ENCODE measurements around the gene NUP107.

GRCh38 chr12:68760806-68761441, 74.1 kb downstream of the NUP107 start:
- TF ChIP-seq, protein P1, sequence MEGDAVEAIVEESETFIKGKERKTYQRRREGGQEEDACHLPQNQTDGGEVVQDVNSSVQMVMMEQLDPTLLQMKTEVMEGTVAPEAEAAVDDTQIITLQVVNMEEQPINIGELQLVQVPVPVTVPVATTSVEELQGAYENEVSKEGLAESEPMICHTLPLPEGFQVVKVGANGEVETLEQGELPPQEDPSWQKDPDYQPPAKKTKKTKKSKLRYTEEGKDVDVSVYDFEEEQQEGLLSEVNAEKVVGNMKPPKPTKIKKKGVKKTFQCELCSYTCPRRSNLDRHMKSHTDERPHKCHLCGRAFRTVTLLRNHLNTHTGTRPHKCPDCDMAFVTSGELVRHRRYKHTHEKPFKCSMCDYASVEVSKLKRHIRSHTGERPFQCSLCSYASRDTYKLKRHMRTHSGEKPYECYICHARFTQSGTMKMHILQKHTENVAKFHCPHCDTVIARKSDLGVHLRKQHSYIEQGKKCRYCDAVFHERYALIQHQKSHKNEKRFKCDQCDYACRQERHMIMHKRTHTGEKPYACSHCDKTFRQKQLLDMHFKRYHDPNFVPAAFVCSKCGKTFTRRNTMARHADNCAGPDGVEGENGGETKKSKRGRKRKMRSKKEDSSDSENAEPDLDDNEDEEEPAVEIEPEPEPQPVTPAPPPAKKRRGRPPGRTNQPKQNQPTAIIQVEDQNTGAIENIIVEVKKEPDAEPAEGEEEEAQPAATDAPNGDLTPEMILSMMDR (IDR thresholded peaks at IDR 0.05; ENCODE audit: low read length): no peak
- TF ChIP-seq EZH2 (optimal IDR thresholded peaks at IDR 0.05; ENCODE audit: low read depth, low read length): no peak
- no peak for TF ChIP-seq EZH2phosphoT487 (IDR thresholded peaks at IDR 0.05; ENCODE audit: low read length)

Data from MM.1S (cell line).